ENCODE data around the gene TIGD3.

Gene TIGD3, protein sequence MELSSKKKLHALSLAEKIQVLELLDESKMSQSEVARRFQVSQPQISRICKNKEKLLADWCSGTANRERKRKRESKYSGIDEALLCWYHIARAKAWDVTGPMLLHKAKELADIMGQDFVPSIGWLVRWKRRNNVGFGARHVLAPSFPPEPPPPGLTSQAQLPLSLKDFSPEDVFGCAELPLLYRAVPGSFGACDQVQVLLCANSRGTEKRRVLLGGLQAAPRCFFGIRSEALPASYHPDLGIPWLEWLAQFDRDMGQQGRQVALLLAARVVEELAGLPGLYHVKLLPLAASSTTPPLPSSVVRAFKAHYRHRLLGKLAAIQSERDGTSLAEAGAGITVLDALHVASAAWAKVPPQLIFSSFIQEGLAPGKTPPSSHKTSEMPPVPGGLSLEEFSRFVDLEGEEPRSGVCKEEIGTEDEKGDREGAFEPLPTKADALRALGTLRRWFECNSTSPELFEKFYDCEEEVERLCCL

GRCh38 chr11:65354265-65355012, at the start of gene TIGD3:
Gene TIGD3, plus strand, starts transcription at chr11:65354751. Its CDS starts 1,058 bp downstream, at chr11:65355809.
- DNase-seq (ENCODE audit: low spot score), result peak; percentile 95

DNA sequence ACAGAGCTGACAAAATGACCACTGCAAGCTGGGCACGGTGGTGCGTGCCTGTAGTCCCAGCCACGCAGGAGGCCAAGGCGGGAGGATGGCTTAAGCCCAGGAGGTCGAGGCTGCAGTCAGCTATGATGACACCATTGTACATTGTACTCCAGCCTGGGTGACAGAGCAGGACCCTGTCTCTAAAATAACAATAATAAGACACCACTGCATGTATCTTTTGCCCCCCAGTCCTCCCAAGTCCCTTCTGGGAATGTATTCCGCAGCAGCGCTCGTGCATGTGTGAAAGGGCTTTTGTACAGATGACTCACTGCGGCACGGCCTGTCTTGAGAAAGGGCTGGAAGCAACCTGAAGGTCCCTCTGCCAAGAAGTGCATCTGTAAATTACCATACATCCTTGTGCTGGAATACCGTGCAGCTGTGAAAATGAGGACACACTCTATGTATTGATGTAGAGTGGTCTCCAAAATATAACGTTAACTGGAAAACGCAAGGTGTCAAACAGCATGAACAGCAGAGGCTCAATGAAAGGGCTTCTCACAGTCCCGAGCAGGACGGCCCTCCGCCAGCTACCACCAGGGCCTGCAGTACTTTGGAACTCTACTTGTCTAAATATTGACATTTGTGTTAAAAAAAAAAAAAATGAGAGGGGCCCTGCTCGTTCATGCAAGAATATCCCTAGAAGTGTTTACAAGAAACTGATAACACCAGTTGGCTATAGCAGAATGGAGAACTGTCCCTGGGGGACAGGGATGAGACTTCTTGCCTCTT, 48.9 kb upstream of the TIGD3 start:
- peak; percentile 55 for DNase-seq (ENCODE audit: low spot score)

GRCh38 chr11:65307298-65308229, 47.0 kb upstream of the TIGD3 start:
- DNase-seq (ENCODE audit: low spot score), result no peak

GRCh38 chr11:65308281-65308891, 46.2 kb upstream of the TIGD3 start:
- no peak for DNase-seq (ENCODE audit: low spot score)

DNA sequence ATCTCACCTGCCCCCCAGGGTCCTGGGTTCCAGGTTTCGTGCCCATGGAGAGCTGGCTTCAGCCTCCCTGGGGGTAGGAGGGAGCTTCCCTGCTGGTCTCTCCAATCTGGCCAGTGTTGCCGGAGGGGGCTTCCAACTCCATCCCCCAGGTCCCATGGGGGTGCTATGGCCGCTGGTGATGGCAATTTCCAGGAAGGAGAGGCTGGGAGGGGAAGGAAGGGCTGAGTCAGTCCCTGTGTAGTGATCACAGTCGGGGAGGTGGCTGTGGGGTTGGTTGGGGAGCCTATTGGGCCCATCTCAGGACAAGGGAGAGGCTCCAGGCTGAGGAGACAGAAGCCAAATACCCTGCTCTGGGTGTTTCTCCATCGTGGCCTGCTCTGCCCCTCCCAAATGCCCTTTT, 45.5 kb upstream of the TIGD3 start:
- no peak for DNase-seq (ENCODE audit: low spot score)

GRCh38 chr11:65310215-65310614, 44.3 kb upstream of the TIGD3 start:
- DNase-seq (ENCODE audit: low spot score), result no peak

DNA sequence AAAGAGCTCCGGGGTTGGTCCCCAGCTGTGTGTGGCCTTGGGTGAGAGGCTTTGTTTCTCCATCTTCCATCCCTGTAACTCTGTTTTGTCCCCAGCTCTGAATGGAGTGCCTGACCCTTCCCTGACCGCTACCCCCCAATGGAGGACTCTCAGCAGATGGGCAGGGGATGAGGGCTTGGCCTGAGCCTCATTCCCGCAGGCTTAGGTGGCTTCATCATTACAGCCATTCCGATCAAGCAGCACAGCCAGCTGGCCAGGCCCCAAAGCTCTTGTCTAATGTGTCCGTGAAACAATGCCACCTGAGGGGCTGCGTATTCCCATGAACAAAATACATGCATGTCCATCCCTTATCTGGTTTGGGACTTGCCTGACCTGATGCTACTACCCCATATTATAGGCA, 43.8 kb upstream of the TIGD3 start:
- no peak for DNase-seq (ENCODE audit: low spot score)

DNA sequence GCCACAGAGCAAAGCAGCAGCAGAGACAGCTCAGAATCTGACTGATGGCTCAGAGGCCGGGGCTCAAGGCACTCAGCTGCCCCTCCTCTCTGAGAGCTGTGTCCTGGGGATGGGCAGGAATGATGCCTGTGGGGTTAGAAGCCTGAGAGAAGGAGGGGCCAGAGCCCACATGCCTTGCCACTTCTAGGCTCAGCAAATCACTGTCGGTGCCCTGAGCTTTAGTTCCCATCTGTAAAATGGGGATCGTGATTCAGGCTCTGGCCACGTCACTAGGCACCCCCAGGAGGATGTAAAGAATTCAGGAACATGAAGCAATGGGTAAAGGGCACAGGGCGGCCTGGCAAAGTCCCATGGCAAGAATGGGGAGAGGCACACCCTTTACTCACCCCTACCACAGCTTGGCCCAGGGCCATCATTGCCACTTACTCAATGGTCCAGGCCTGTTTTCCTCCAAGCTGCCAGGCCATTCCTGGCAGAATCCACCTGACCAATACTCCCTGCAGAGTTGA, 43.3 kb upstream of the TIGD3 start:
- DNase-seq (ENCODE audit: low spot score), result no peak

GRCh38 chr11:65314501-65315203, 39.9 kb upstream of the TIGD3 start, which contains the start of gene CDC42EP2:
Gene CDC42EP2, plus strand, starts transcription at chr11:65314866. Its CDS starts 6,033 bp downstream, at chr11:65320899.
- peak; percentile 79 for DNase-seq (ENCODE audit: low spot score)

GRCh38 chr11:65315204-65315865, 39.2 kb upstream of the TIGD3 start:
- DNase-seq (ENCODE audit: low spot score), result peak; percentile 71

- DNase-seq (ENCODE audit: low spot score), result no peak
These were observed 38.7 kb upstream of the TIGD3 start for GRCh38 chr11:65315866-65316226.

DNA sequence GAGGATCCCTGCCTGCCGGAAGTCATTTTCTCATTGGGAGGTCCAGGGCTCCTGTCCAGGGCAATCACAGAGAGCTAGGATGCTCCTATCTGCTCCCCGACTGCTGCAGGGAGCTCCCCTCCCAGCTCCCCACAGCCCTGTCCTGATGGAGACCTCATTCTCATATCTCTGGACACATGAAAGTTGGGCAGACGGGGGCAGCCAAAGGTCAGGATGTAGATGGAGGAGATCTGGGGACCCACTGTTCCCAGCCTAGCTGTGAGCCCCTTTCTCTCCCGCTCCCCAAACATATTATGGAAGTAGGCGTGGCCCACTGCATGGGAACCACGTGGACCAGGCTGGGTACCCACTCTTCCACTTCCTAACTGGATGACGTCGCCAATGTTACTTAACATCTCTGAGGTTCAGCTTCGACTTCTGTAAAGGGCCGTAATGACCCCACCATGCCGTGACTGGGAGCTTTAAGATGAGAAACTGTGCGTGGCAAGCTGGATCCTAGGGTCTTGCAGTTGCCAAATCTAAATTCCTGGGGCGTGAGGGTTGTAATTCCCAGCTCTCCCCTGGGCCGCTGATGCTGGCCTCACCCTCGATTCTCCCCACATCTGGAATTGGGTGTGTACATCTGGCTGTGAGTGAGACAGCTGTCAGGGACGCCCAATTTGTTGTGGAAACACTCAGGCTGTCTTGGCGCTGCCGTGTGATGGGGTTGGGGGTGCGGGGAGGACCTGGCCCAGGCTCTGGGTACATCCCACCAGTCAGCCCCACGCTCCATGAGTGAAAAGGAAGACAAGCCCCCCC, 38.1 kb upstream of the TIGD3 start:
- no peak for DNase-seq (ENCODE audit: low spot score)

DNA sequence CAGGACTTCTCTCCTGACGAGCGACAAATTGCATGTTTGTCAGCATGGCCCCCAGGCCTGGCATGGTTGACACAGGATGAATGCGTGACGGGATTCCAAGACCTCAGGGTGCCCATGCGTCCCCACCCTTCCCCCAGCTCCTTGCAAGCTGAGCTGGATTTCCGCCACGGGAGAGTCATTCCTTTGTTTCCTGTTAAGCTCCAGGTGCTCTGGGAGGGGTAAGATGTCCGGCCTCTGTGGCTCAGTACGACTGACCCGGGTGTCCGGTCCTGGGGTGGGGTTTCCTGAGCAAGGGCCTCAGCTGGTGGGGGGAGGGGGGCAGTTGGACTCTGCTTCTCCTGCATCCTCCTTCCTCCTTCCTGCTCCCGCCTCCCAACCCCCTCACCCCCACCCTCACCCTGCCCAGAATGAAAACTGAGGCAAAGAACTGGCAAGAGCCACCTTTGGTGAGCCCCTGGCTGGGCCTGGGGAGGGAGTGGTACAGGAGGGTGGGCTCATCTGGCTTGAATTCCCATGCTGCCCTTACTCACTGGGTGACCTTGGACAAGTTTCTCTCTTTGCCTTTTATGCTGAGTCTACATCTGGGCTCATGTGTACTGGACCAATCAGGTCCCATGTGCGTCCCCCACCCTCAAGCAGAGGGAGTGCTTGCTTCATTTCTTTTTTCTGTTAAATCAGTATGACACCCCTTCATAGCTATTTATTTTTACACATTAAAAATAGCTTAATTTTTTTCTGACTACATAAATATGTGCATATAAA, 37.3 kb upstream of the TIGD3 start:
- no peak for DNase-seq (ENCODE audit: low spot score)

DNA sequence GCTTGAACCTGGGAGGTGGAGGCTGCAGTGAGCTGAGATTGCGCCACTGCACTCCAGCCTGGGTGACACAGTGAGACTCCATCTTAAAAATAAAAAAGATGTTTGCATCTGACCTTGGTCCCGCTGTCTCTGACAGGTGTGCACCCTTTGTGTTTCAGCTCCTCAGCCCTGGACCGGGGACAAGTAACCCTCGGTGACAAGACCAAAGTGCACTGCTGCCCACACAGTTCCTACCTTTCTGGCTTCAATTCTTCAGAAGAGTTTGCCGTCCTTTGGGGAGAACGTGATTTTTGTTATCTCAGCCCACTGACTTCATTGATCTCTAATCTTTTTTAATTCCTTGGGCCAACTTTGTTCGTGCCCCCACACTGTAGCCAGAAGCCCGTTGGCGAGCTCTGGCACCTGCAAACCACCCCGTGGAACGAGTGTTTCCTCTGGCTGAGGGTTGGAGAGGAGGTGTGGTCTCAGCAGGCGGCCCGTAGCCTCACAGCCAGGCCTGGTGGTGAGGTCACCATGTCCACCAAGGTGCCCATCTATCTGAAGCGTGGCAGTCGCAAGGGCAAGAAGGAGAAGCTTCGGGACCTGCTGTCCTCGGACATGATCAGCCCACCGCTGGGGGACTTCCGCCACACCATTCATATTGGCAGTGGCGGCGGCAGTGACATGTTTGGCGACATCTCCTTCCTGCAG, 34.0 kb upstream of the TIGD3 start:
- DNase-seq (ENCODE audit: low spot score), result no peak

GRCh38 chr11:65321076-65321475, 33.5 kb upstream of the TIGD3 start:
- DNase-seq (ENCODE audit: low spot score), result no peak

- no peak for DNase-seq (ENCODE audit: low spot score)
These were observed 32.6 kb upstream of the TIGD3 start for GRCh38 chr11:65321828-65322485.

DNA sequence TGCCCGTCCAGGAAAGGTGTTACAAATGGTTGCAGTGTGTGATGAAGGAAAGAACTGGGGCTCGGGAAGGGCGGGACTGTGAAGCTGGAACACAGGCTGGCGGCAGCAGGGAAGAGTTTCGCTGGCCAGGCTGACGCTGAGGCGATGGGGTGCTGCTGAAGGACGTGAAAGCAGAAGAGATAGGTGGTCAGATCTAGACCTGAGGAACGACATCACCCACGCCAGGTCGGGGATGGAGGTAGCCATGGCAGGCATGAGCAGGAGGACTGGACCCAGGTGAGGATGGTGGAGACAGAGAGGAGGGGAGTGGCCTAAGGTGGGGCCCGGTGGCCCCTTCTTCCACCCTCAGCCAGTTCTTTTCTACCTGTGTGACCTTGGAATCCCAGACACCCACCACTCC, 30.7 kb upstream of the TIGD3 start:
- DNase-seq (ENCODE audit: low spot score), result no peak

Measured in HuH-7.5 (cell line).